WTC11 (cell line): Measurements from ENCODE around the gene C20orf141. TPM values are rescaled to one million over a fixed set of nuclear protein-coding genes. Genes with fewer than 3 reads are reported as not detected.
A peak's percentile ranks its signal among the peaks of the same experiment; 100 is the strongest.

Experiments
- EMX1 ChIP-seq: fragments of 250-450 bp; sonication (Bioruptor Pico); IDR thresholded peaks from 2 replicates; pipeline ENCODE4 v1.8.0; 2021; ENCODE audit warnings: mild to moderate bottlenecking
- ETV6 ChIP-seq: sonication (generic); formaldehyde crosslinking; IDR thresholded peaks from 2 replicates; pipeline ENCODE4 v1.8.1; 2022; ENCODE audit warnings: mild to moderate bottlenecking, missing genetic modification reagents
- FOXJ3 ChIP-seq: sonication (generic); formaldehyde crosslinking; IDR thresholded peaks from 2 replicates; pipeline ENCODE4 v1.9.0; 2021; ENCODE audit warnings: missing genetic modification reagents, mild to moderate bottlenecking, borderline replicate concordance
- GABPB1 ChIP-seq: sonication (generic); formaldehyde crosslinking; IDR thresholded peaks from 2 replicates; pipeline ENCODE4 v1.8.1; 2023; ENCODE audit warnings: mild to moderate bottlenecking, missing genetic modification reagents
- GRHL2 ChIP-seq: fragments of 250-450 bp; sonication (Bioruptor Pico); IDR thresholded peaks from 2 replicates; pipeline ENCODE4 v1.8.0; 2022; ENCODE audit warnings: mild to moderate bottlenecking, moderate library complexity; ENCODE audit not compliant: insufficient replicate concordance, severe bottlenecking
- JAZF1 ChIP-seq: fragments of 250-450 bp; sonication (Bioruptor Pico); IDR thresholded peaks from 2 replicates; pipeline ENCODE4 v1.9.0; 2021; ENCODE audit warnings: moderate library complexity, mild to moderate bottlenecking, inconsistent platforms
- MXD4 ChIP-seq: fragments of 250-450 bp; sonication (Bioruptor Pico); IDR thresholded peaks from 2 replicates; pipeline ENCODE4 v1.8.0; 2021; ENCODE audit warnings: mild to moderate bottlenecking, moderate library complexity, borderline replicate concordance
- NFE2L1 ChIP-seq: sonication (generic); formaldehyde crosslinking; IDR thresholded peaks from 2 replicates; pipeline ENCODE4 v1.8.1; 2023; ENCODE audit warnings: missing genetic modification reagents
- NFYB ChIP-seq: sonication (generic); formaldehyde crosslinking; conservative IDR thresholded peaks from 2 replicates; pipeline ENCODE4 v1.8.0; 2022; ENCODE audit warnings: low read depth, missing genetic modification reagents
- NR2C2 ChIP-seq: sonication (generic); formaldehyde crosslinking; IDR thresholded peaks from 2 replicates; pipeline ENCODE4 v1.8.0; 2022; ENCODE audit warnings: mild to moderate bottlenecking, missing genetic modification reagents
- NR3C1 ChIP-seq: sonication (generic); formaldehyde crosslinking; conservative IDR thresholded peaks from 2 replicates; pipeline ENCODE4 v1.8.1; 2023; ENCODE audit warnings: low read depth, mild to moderate bottlenecking, missing genetic modification reagents
- OVOL2 ChIP-seq: fragments of 250-450 bp; sonication (Bioruptor Pico); IDR thresholded peaks from 2 replicates; pipeline ENCODE4 v1.9.0; 2021; ENCODE audit warnings: mild to moderate bottlenecking, borderline replicate concordance
- PRRX2 ChIP-seq: fragments of 250-450 bp; sonication (Bioruptor Pico); IDR thresholded peaks from 2 replicates; pipeline ENCODE4 v1.8.0; 2021; ENCODE audit warnings: mild to moderate bottlenecking
- TCF7 ChIP-seq: sonication (generic); formaldehyde crosslinking; IDR thresholded peaks from 2 replicates; pipeline ENCODE4 v1.8.0; 2022; ENCODE audit warnings: mild to moderate bottlenecking, low read depth, missing genetic modification reagents, moderate library complexity
- TEAD1 ChIP-seq: sonication (generic); formaldehyde crosslinking; IDR thresholded peaks from 2 replicates; pipeline ENCODE4 v1.8.0; 2022; ENCODE audit warnings: mild to moderate bottlenecking, missing genetic modification reagents
- TP53 ChIP-seq: sonication (generic); formaldehyde crosslinking; IDR thresholded peaks from 2 replicates; pipeline ENCODE4 v1.8.1; 2023; ENCODE audit warnings: mild to moderate bottlenecking, missing genetic modification reagents
- ZBTB21 ChIP-seq: sonication (generic); formaldehyde crosslinking; IDR thresholded peaks from 2 replicates; pipeline ENCODE4 v1.8.1; 2023; ENCODE audit warnings: mild to moderate bottlenecking, missing genetic modification reagents, borderline replicate concordance
- ZNF138 ChIP-seq: sonication (generic); formaldehyde crosslinking; conservative IDR thresholded peaks from 2 replicates; pipeline ENCODE4 v1.8.1; 2022; ENCODE audit warnings: mild to moderate bottlenecking, moderate library complexity, missing genetic modification reagents
- ZNF219 ChIP-seq: sonication (generic); formaldehyde crosslinking; IDR thresholded peaks from 2 replicates; pipeline ENCODE4 v1.8.0; 2023; ENCODE audit warnings: missing genetic modification reagents, mild to moderate bottlenecking, borderline replicate concordance
- ZNF263 ChIP-seq: sonication (generic); formaldehyde crosslinking; IDR thresholded peaks from 2 replicates; pipeline ENCODE4 v1.8.1; 2022; ENCODE audit warnings: low read depth, mild to moderate bottlenecking, moderate library complexity, missing genetic modification reagents
- ZNF671 ChIP-seq: fragments of 250-450 bp; sonication (Bioruptor Pico); IDR thresholded peaks from 2 replicates; pipeline ENCODE4 v1.8.0; 2021; ENCODE audit warnings: mild to moderate bottlenecking
- total RNA-seq: library from RNA; stranded (reverse); gene quantifications from 3 replicates; pipeline ENCODE4 v1.2.3, GENCODE V29; 2021
- TF ChIP-seq, protein P1 (sequence below): sonication (generic); formaldehyde crosslinking; IDR thresholded peaks from 2 replicates; pipeline ENCODE4 v1.8.1; 2023; ENCODE audit warnings: mild to moderate bottlenecking, missing genetic modification reagents, moderate library complexity
- TF ChIP-seq, protein P2 (sequence below): sonication (generic); formaldehyde crosslinking; IDR thresholded peaks from 2 replicates; pipeline ENCODE4 v1.8.0; 2022; ENCODE audit warnings: mild to moderate bottlenecking, missing genetic modification reagents
- TF ChIP-seq, protein P3 (sequence below): sonication (generic); formaldehyde crosslinking; IDR thresholded peaks from 2 replicates; pipeline ENCODE4 v1.8.1; 2023; ENCODE audit warnings: mild to moderate bottlenecking, missing genetic modification reagents
- TF ChIP-seq, protein P4 (sequence below): fragments of 250-450 bp; sonication (Bioruptor Pico); IDR thresholded peaks from 2 replicates; pipeline ENCODE4 v1.9.0; 2021; ENCODE audit warnings: mild to moderate bottlenecking, borderline replicate concordance
- TF ChIP-seq, protein P5 (sequence below): sonication (generic); formaldehyde crosslinking; IDR thresholded peaks from 2 replicates; pipeline ENCODE4 v1.8.0; 2022; ENCODE audit warnings: mild to moderate bottlenecking, missing genetic modification reagents
- TF ChIP-seq, protein P6 (sequence below): sonication (generic); formaldehyde crosslinking; IDR thresholded peaks from 2 replicates; pipeline ENCODE4 v1.8.1; 2023; ENCODE audit warnings: mild to moderate bottlenecking, missing genetic modification reagents

C20orf141 gene
- total RNA-seq, 1 experiment from 2014 or later: not detected

DNA sequence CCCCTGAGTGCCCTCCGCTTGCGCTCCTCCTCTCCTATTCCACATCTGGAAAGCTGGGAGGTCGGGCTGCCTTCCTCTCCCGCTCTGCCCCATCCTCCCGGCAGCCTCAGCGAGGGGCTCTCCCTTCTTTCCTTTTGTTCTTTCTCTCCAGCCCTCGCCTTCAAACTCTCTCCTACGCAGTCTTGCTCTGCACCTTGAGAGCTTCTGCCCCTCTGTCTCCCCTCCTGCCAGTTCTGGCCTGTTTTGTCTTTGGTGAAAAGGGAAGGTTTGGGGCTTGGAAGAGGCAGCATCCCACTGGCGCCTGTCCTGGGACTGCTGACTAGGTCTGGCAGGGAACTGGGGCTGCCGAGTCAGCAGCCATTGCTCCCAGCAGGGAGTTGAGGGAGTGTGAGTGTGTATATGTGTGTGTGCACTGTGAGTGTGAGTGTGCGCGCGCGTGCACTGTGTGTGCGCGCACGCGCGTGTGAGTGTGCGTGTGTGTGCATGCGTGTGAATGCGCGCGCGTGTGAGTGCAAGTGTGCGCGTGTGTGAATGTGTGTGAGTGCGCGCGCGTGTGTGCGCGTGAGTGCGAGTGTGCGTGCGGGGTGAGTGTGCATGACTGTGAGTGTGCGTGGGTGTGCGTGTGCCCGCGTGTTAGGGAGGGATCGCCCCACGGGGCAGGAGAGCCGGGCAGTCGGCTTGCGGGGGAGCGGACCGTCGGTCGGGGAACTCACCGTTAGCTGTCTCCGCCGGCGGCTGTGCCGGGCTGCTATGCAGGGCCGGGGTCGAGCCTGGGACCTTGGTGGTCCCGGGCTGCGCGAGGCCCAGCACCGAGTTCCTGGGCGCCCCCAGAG, 14.9 kb upstream of the C20orf141 start (continued):
- TF ChIP-seq, protein P1, sequence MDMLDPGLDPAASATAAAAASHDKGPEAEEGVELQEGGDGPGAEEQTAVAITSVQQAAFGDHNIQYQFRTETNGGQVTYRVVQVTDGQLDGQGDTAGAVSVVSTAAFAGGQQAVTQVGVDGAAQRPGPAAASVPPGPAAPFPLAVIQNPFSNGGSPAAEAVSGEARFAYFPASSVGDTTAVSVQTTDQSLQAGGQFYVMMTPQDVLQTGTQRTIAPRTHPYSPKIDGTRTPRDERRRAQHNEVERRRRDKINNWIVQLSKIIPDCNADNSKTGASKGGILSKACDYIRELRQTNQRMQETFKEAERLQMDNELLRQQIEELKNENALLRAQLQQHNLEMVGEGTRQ (CRISPR knock-in tag): 0 out of 2 replicates have a peak, but pooled peaks have one; percentile 11
- TF ChIP-seq JAZF1 (CRISPR knock-in tag) (no peak), NFYB (CRISPR knock-in tag) (no peak), ETV6 (CRISPR knock-in tag) (no peak), FOXJ3 (CRISPR knock-in tag) (no peak), GABPB1 (CRISPR knock-in tag) (no peak), ZNF138 (CRISPR knock-in tag) (peak; percentile 69; the same call in 1 of the 2 replicates), ZNF263 (CRISPR knock-in tag) (no peak), TEAD1 (no peak), ZNF219 (CRISPR knock-in tag) (no peak), TCF7 (CRISPR knock-in tag) (no peak), NR2C2 (CRISPR knock-in tag) (no peak), MXD4 (CRISPR knock-in tag) (0 out of 2 replicates have a peak, but pooled peaks have one; percentile 80), ZBTB21 (CRISPR knock-in tag) (no peak; the same call in 1 of the 2 replicates), GRHL2 (no peak), NFE2L1 (CRISPR knock-in tag) (no peak), OVOL2 (CRISPR knock-in tag) (no peak), PRRX2 (CRISPR knock-in tag) (peak; percentile 81), TP53 (CRISPR knock-in tag) (0 out of 2 replicates have a peak, but pooled peaks have one; percentile 4), EMX1 (CRISPR knock-in tag) (0 out of 2 replicates have a peak, but pooled peaks have one; percentile 55), ZNF671 (no peak), NR3C1 (CRISPR knock-in tag) (0 out of 2 replicates have a peak, but pooled peaks have one; percentile 31)
- TF ChIP-seq, protein P2, sequence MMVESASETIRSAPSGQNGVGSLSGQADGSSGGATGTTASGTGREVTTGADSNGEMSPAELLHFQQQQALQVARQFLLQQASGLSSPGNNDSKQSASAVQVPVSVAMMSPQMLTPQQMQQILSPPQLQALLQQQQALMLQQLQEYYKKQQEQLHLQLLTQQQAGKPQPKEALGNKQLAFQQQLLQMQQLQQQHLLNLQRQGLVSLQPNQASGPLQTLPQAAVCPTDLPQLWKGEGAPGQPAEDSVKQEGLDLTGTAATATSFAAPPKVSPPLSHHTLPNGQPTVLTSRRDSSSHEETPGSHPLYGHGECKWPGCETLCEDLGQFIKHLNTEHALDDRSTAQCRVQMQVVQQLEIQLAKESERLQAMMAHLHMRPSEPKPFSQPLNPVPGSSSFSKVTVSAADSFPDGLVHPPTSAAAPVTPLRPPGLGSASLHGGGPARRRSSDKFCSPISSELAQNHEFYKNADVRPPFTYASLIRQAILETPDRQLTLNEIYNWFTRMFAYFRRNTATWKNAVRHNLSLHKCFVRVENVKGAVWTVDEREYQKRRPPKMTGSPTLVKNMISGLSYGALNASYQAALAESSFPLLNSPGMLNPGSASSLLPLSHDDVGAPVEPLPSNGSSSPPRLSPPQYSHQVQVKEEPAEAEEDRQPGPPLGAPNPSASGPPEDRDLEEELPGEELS (CRISPR knock-in tag): no peak
- TF ChIP-seq, protein P3, sequence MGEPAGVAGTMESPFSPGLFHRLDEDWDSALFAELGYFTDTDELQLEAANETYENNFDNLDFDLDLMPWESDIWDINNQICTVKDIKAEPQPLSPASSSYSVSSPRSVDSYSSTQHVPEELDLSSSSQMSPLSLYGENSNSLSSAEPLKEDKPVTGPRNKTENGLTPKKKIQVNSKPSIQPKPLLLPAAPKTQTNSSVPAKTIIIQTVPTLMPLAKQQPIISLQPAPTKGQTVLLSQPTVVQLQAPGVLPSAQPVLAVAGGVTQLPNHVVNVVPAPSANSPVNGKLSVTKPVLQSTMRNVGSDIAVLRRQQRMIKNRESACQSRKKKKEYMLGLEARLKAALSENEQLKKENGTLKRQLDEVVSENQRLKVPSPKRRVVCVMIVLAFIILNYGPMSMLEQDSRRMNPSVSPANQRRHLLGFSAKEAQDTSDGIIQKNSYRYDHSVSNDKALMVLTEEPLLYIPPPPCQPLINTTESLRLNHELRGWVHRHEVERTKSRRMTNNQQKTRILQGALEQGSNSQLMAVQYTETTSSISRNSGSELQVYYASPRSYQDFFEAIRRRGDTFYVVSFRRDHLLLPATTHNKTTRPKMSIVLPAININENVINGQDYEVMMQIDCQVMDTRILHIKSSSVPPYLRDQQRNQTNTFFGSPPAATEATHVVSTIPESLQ (CRISPR knock-in tag): no peak
- TF ChIP-seq, protein P4, sequence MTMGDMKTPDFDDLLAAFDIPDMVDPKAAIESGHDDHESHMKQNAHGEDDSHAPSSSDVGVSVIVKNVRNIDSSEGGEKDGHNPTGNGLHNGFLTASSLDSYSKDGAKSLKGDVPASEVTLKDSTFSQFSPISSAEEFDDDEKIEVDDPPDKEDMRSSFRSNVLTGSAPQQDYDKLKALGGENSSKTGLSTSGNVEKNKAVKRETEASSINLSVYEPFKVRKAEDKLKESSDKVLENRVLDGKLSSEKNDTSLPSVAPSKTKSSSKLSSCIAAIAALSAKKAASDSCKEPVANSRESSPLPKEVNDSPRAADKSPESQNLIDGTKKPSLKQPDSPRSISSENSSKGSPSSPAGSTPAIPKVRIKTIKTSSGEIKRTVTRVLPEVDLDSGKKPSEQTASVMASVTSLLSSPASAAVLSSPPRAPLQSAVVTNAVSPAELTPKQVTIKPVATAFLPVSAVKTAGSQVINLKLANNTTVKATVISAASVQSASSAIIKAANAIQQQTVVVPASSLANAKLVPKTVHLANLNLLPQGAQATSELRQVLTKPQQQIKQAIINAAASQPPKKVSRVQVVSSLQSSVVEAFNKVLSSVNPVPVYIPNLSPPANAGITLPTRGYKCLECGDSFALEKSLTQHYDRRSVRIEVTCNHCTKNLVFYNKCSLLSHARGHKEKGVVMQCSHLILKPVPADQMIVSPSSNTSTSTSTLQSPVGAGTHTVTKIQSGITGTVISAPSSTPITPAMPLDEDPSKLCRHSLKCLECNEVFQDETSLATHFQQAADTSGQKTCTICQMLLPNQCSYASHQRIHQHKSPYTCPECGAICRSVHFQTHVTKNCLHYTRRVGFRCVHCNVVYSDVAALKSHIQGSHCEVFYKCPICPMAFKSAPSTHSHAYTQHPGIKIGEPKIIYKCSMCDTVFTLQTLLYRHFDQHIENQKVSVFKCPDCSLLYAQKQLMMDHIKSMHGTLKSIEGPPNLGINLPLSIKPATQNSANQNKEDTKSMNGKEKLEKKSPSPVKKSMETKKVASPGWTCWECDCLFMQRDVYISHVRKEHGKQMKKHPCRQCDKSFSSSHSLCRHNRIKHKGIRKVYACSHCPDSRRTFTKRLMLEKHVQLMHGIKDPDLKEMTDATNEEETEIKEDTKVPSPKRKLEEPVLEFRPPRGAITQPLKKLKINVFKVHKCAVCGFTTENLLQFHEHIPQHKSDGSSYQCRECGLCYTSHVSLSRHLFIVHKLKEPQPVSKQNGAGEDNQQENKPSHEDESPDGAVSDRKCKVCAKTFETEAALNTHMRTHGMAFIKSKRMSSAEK (CRISPR knock-in tag): peak; percentile 26; the same call in 1 of the 2 replicates
- TF ChIP-seq, protein P5, sequence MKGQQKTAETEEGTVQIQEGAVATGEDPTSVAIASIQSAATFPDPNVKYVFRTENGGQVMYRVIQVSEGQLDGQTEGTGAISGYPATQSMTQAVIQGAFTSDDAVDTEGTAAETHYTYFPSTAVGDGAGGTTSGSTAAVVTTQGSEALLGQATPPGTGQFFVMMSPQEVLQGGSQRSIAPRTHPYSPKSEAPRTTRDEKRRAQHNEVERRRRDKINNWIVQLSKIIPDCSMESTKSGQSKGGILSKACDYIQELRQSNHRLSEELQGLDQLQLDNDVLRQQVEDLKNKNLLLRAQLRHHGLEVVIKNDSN (CRISPR knock-in tag): no peak
- TF ChIP-seq, protein P6, sequence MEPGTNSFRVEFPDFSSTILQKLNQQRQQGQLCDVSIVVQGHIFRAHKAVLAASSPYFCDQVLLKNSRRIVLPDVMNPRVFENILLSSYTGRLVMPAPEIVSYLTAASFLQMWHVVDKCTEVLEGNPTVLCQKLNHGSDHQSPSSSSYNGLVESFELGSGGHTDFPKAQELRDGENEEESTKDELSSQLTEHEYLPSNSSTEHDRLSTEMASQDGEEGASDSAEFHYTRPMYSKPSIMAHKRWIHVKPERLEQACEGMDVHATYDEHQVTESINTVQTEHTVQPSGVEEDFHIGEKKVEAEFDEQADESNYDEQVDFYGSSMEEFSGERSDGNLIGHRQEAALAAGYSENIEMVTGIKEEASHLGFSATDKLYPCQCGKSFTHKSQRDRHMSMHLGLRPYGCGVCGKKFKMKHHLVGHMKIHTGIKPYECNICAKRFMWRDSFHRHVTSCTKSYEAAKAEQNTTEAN (CRISPR knock-in tag): peak; percentile 100
